AG08395 (cell line): ENCODE data around the gene FARS2.

ENCODE experiments used
- DNase-seq: peaks from one replicate; pipeline ENCODE4 v3.0.0; 2012; ENCODE audit warnings: mixed read lengths, low spot score

The FARS2 gene

GRCh38 chr6:5427586-5427985 is 166.3 kb downstream of the FARS2 start:
- no peak for DNase-seq

- no peak for DNase-seq
Observed at GRCh38 chr6:5433324-5433723, 172.0 kb downstream of the FARS2 start.

- DNase-seq = peak; percentile 79
Observed at GRCh38 chr6:5435449-5435848, 174.1 kb downstream of the FARS2 start.

GRCh38 chr6:5438922-5439584 is 177.7 kb downstream of the FARS2 start:
- no peak for DNase-seq

GRCh38 chr6:5439749-5440148 is 178.4 kb downstream of the FARS2 start:
- no peak for DNase-seq

- DNase-seq = no peak
Observed at GRCh38 chr6:5442319-5442718, 181.0 kb downstream of the FARS2 start.

GRCh38 chr6:5442916-5443315 is 181.6 kb downstream of the FARS2 start:
- DNase-seq = no peak

GRCh38 chr6:5443491-5443890 is 182.2 kb downstream of the FARS2 start:
- DNase-seq = no peak

GRCh38 chr6:5446362-5447075 is 185.2 kb downstream of the FARS2 start:
- DNase-seq = no peak

GRCh38 chr6:5447921-5448320 is 186.6 kb downstream of the FARS2 start:
- DNase-seq = no peak

GRCh38 chr6:5450073-5450472 is 188.8 kb downstream of the FARS2 start:
- no peak for DNase-seq

GRCh38 chr6:5453546-5453945 is 192.2 kb downstream of the FARS2 start:
- DNase-seq = no peak

- no peak for DNase-seq
Observed at GRCh38 chr6:5455142-5455541, 193.8 kb downstream of the FARS2 start.

- DNase-seq = peak; percentile 57
Observed at GRCh38 chr6:5457041-5457440, 195.7 kb downstream of the FARS2 start.

GRCh38 chr6:5457983-5458683 is 196.8 kb downstream of the FARS2 start:
- DNase-seq = no peak

- DNase-seq = no peak
Observed at GRCh38 chr6:5459346-5459745, 198.0 kb downstream of the FARS2 start.

- no peak for DNase-seq
Observed at GRCh38 chr6:5461365-5461764, 200.1 kb downstream of the FARS2 start.

- no peak for DNase-seq
Observed at GRCh38 chr6:5462856-5463255, 201.5 kb downstream of the FARS2 start.

- DNase-seq = no peak
Observed at GRCh38 chr6:5463690-5464089, 202.4 kb downstream of the FARS2 start.

- DNase-seq = no peak
Observed at GRCh38 chr6:5464099-5464885, 203.0 kb downstream of the FARS2 start.

- DNase-seq = peak; percentile 75
Observed at GRCh38 chr6:5466281-5467136, 205.2 kb downstream of the FARS2 start.
